Measurements from ENCODE around the gene ACVR1.
"Not testable (repeated sequence)": the region's sequence is repeated elsewhere in the genome, so short reads cannot be mapped to it uniquely, and the experiment has no call there.

Gene ACVR1

DNA sequence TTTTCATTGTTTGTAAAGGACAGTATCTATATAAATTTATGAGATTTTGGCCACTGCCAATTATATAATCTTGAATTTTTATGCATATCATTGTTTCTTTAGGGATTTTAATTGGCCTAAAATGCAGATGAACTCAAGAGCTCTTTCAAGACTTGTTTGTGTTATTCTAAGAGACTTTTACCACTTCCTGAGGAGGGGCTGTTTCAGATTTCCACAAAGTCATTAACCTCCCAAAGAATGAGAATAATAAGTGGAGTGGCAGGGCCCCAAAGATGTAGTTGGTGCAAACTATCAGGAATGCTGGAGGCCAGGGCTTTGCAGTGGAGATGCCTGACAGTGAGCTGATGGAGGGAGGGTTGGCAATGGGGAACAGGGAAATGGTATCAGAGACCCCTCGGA lies 15.5 kb upstream of the ACVR1 start:
- Histone ChIP-seq H3K27me3 (ENCODE audit: low read depth, low read length) (no peaks in the 10 kb centered on the region), H3K9me3 (ENCODE audit: control insufficient read depth in 1 of 2, low read length in 2 of 2) (no peaks in the 10 kb centered on the region), H3K36me3 (ENCODE audit: control insufficient read depth in 1 of 2, insufficient read depth in 2 of 2, low read length in 2 of 2) (no peaks in the 10 kb centered on the region), H3K4me3 (ENCODE audit: low read depth in 1 of 2, low read length in 2 of 2) (no peak overlapping the region), H3K27ac (ENCODE audit: low read length) (no peak overlapping the region), H3K4me1 (ENCODE audit: control insufficient read depth in 1 of 2, insufficient read depth in 2 of 2, low read length in 2 of 2) (no peaks in the 10 kb centered on the region)

GRCh38 chr2:157890969-157891642 lies 15.0 kb upstream of the ACVR1 start:
- Histone ChIP-seq H3K4me1 (ENCODE audit: control insufficient read depth in 1 of 2, insufficient read depth in 2 of 2, low read length in 2 of 2) (no peaks in the 10 kb centered on the region), H3K27ac (ENCODE audit: low read length) (no peak overlapping the region), H3K27me3 (ENCODE audit: low read depth, low read length) (no peaks in the 10 kb centered on the region), H3K4me3 (ENCODE audit: low read depth in 1 of 2, low read length in 2 of 2) (no peak overlapping the region), H3K9me3 (ENCODE audit: control insufficient read depth in 1 of 2, low read length in 2 of 2) (no peaks in the 10 kb centered on the region), H3K36me3 (ENCODE audit: control insufficient read depth in 1 of 2, insufficient read depth in 2 of 2, low read length in 2 of 2) (no peaks in the 10 kb centered on the region)

DNA sequence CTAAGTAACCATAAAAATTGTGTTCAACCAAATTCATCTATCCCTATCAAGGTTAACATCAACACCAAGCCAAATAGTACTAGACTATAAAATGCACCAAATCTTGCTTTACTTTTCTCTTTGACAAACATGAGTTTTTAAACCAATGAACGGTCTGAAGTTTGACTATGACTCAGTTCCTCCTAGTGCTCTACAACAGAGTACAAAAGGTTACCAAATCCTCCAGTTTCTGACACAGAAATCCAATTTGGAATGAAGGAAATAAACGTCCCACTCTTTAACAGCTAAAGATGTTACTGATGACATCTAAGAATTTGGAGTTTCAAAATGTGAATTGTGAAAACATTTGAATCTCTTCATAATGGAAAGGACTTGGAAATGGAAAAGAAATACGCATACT lies 11.8 kb upstream of the ACVR1 start:
- Histone ChIP-seq H3K27ac (ENCODE audit: low read length) (no peak overlapping the region), H3K4me1 (ENCODE audit: control insufficient read depth in 1 of 2, insufficient read depth in 2 of 2, low read length in 2 of 2) (no peaks in the 10 kb centered on the region), H3K4me3 (ENCODE audit: low read depth in 1 of 2, low read length in 2 of 2) (no peak overlapping the region), H3K27me3 (ENCODE audit: low read depth, low read length) (no peaks in the 10 kb centered on the region), H3K36me3 (ENCODE audit: control insufficient read depth in 1 of 2, insufficient read depth in 2 of 2, low read length in 2 of 2) (no peaks in the 10 kb centered on the region), H3K9me3 (ENCODE audit: control insufficient read depth in 1 of 2, low read length in 2 of 2) (no peaks in the 10 kb centered on the region)

DNA sequence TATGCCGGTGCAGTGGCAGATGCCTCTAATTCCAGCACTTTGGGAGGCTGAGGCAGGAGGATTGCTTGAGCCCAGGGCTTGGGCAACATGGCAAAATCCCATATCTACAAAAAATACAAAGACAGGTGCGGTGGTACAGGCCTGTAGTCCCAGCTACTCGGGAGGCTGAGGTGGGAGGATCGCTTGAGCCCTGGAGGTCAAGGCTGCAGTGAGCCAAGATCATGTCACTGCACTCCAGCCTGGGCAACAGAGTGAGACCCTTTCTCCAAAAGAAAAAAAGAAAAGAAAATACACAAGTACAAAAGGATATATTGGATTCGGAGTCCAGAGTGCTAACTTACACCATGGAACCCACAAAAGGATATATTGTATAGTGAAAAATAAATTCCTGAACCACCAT lies 8.4 kb upstream of the ACVR1 start:
- H3K9me3 ChIP-seq (ENCODE audit: control insufficient read depth in 1 of 2, low read length in 2 of 2); H3K27me3 ChIP-seq (ENCODE audit: low read depth, low read length); H3K4me3 ChIP-seq (ENCODE audit: low read depth in 1 of 2, low read length in 2 of 2); H3K4me1 ChIP-seq (ENCODE audit: control insufficient read depth in 1 of 2, insufficient read depth in 2 of 2, low read length in 2 of 2); H3K36me3 ChIP-seq (ENCODE audit: control insufficient read depth in 1 of 2, insufficient read depth in 2 of 2, low read length in 2 of 2); H3K27ac ChIP-seq (ENCODE audit: low read length): not testable (repeated sequence)

GRCh38 chr2:157880927-157881326 lies 4.8 kb upstream of the ACVR1 start:
- no peaks in the 10 kb centered on the region for H3K27me3 ChIP-seq (ENCODE audit: low read depth, low read length)
- no peak overlapping the region for H3K4me3 ChIP-seq (ENCODE audit: low read depth in 1 of 2, low read length in 2 of 2)
- no peaks in the 10 kb centered on the region for H3K36me3 ChIP-seq (ENCODE audit: control insufficient read depth in 1 of 2, insufficient read depth in 2 of 2, low read length in 2 of 2)
- peaks cover 0 to 7% of the 10 kb centered on the region in 2 donors for H3K4me1 ChIP-seq (ENCODE audit: control insufficient read depth in 1 of 2, insufficient read depth in 2 of 2, low read length in 2 of 2)
- H3K27ac ChIP-seq (ENCODE audit: low read length), result no peak overlapping the region
- no peaks in the 10 kb centered on the region for H3K9me3 ChIP-seq (ENCODE audit: control insufficient read depth in 1 of 2, low read length in 2 of 2)

DNA sequence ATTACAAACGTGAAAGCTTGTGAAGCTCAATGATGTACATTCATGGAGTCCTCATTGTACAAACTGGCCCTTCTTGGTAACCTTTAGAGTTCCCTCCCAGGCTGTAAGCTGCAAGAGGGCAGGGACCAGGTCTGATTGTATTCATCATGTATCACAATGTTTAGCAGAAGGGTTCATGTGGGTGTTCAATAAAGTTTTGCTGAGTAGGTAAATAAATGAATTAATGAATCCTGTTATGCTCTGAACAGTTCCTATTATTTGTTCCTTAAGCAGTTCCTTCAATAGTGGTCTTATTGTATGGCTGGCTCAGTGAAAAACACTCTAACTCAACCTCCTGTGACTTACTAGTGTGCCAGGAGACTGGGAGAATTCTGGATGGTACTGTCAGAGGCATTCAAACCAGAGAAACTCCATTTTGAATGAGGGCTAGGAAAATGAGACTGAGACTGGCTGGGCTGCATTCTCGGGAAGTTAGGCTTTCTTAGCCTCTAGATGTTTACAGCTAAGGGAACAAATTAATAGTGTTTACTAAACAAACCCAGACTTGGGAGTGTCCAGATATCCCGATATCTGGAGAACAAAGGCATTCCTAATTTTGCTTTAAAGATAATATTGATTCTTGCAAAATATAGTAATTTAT lies 1.8 kb upstream of the ACVR1 start:
- no peaks in the 10 kb centered on the region for H3K36me3 ChIP-seq (ENCODE audit: control insufficient read depth in 1 of 2, insufficient read depth in 2 of 2, low read length in 2 of 2)
- no peaks in the 10 kb centered on the region for H3K9me3 ChIP-seq (ENCODE audit: control insufficient read depth in 1 of 2, low read length in 2 of 2)
- no peak overlapping the region for H3K4me3 ChIP-seq (ENCODE audit: low read depth in 1 of 2, low read length in 2 of 2)
- H3K4me1 ChIP-seq (ENCODE audit: control insufficient read depth in 1 of 2, insufficient read depth in 2 of 2, low read length in 2 of 2), result peaks cover 4 to 31% of the 10 kb centered on the region in 2 donors
- H3K27ac ChIP-seq (ENCODE audit: low read length), result no peak overlapping the region
- no peaks in the 10 kb centered on the region for H3K27me3 ChIP-seq (ENCODE audit: low read depth, low read length)

DNA sequence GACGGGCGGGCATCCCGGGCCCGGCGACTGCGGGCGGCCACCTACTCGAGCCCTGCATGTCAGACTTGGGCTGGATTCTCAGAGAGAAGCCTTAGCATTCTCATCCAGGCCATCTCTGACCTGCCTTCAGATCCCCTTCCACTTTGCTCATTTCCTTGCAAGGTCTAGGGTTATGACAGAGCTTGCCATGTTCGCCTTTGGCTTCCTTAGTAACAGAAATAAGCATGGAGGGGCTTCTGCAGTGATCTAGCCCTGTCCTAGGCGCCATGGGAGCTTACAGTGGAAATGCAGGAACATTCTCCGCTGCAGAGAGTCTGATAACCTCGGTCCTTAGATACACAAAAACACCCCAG lies 632 bp upstream of the ACVR1 start:
- H3K9me3 ChIP-seq (ENCODE audit: control insufficient read depth in 1 of 2, low read length in 2 of 2), result no peaks in the 10 kb centered on the region
- no peaks in the 10 kb centered on the region for H3K27me3 ChIP-seq (ENCODE audit: low read depth, low read length)
- no peaks in the 10 kb centered on the region for H3K36me3 ChIP-seq (ENCODE audit: control insufficient read depth in 1 of 2, insufficient read depth in 2 of 2, low read length in 2 of 2)
- peak overlapping the region; percentile 70 to 83 for H3K4me3 ChIP-seq (ENCODE audit: low read depth in 1 of 2, low read length in 2 of 2)
- peaks cover 4 to 31% of the 10 kb centered on the region in 2 donors for H3K4me1 ChIP-seq (ENCODE audit: control insufficient read depth in 1 of 2, insufficient read depth in 2 of 2, low read length in 2 of 2)
- peak overlapping the region; percentile 72 for H3K27ac ChIP-seq (ENCODE audit: low read length)

DNA sequence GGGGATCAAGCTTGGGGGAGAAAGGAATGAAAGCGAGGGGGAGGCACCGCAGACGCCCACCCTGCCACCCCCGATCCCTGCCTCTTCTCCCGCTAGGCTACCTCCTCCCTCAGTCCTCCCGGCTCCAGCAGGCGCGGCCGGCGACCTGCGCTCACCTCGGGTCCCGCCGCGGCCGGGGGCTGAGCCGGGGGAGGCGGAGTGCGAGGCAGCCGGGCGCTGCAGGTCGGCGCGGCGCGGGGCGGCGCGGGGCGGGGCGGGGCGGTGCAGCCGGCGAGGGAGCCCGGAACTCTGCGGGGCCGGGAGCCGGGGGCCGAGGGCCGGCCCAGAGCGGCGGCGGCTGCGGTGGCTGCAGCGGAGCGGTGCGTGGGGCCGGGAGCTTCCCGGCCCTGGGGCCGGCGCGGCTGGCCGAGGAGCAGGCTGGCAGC lies 477 bp downstream of the ACVR1 start:
- no peaks in the 10 kb centered on the region for H3K27me3 ChIP-seq (ENCODE audit: low read depth, low read length)
- no peaks in the 10 kb centered on the region for H3K9me3 ChIP-seq (ENCODE audit: control insufficient read depth in 1 of 2, low read length in 2 of 2)
- H3K36me3 ChIP-seq (ENCODE audit: control insufficient read depth in 1 of 2, insufficient read depth in 2 of 2, low read length in 2 of 2), result no peaks in the 10 kb centered on the region
- H3K4me3 ChIP-seq (ENCODE audit: low read depth in 1 of 2, low read length in 2 of 2), result peak overlapping the region; percentile 74 to 82
- H3K27ac ChIP-seq (ENCODE audit: low read length), result peak overlapping the region; percentile 78
- peaks cover 4 to 31% of the 10 kb centered on the region in 2 donors for H3K4me1 ChIP-seq (ENCODE audit: control insufficient read depth in 1 of 2, insufficient read depth in 2 of 2, low read length in 2 of 2)

DNA sequence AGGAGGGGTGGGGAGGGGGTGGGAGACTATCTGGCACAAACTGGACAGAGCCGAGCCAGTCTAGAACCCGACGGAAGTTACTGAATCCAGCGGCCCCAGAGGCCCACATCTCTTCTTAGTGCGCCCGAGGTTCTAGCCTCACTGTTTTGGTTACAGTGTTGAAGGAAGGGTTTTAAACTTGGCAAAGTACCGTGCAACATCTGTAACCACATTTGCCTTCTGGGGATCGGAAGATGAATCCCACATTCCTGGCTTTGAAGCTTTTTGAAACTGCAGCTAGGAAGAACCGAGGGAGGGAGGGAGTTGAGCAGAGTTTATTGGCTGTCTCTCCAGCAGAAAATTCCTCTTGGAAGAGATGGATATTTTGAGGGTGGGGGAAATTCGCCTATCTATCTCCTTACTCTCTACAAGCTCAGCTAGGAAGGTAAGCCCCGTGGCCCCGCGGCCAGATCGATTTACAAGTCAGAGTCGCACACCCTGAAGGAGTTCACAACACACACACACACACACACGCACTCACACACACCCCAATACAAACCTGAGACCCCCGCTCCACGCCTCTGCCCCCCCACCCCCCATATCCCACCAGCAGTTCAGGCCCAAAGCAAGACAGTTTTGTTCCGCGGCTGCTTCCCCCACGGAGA lies 1.0 kb downstream of the ACVR1 start:
- H3K36me3 ChIP-seq (ENCODE audit: control insufficient read depth in 1 of 2, insufficient read depth in 2 of 2, low read length in 2 of 2), result no peaks in the 10 kb centered on the region
- no peaks in the 10 kb centered on the region for H3K9me3 ChIP-seq (ENCODE audit: control insufficient read depth in 1 of 2, low read length in 2 of 2)
- peaks cover 4 to 31% of the 10 kb centered on the region in 2 donors for H3K4me1 ChIP-seq (ENCODE audit: control insufficient read depth in 1 of 2, insufficient read depth in 2 of 2, low read length in 2 of 2)
- no peaks in the 10 kb centered on the region for H3K27me3 ChIP-seq (ENCODE audit: low read depth, low read length)
- H3K27ac ChIP-seq (ENCODE audit: low read length), result peak overlapping the region; percentile 78
- H3K4me3 ChIP-seq (ENCODE audit: low read depth in 1 of 2, low read length in 2 of 2), result peak overlapping the region; percentile 74 to 82

DNA sequence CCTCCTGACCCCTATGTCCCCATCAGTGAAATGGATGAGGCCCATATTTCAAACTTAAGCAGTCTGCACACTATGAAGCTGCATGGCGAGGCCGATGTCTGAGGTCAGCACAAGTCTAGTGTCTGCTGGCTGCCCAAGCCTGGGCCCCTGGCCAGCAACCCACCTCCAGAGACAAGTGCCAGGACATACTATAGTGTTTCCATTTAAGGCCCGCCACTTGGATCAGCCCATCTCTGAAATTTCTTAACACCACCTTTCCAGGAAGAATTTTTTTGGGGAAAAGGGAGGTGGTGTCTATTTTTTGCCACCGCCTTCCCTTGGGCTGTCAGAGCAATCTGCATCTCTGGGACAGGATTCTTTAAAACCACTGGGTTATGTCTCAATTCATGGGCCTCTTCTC lies 1.8 kb downstream of the ACVR1 start:
- Histone ChIP-seq H3K4me1 (ENCODE audit: control insufficient read depth in 1 of 2, insufficient read depth in 2 of 2, low read length in 2 of 2) (peaks cover 4 to 31% of the 10 kb centered on the region in 2 donors), H3K9me3 (ENCODE audit: control insufficient read depth in 1 of 2, low read length in 2 of 2) (no peaks in the 10 kb centered on the region), H3K36me3 (ENCODE audit: control insufficient read depth in 1 of 2, insufficient read depth in 2 of 2, low read length in 2 of 2) (no peaks in the 10 kb centered on the region), H3K4me3 (ENCODE audit: low read depth in 1 of 2, low read length in 2 of 2) (peak overlapping the region; percentile 74 to 82), H3K27me3 (ENCODE audit: low read depth, low read length) (no peaks in the 10 kb centered on the region), H3K27ac (ENCODE audit: low read length) (peak overlapping the region; percentile 78)

DNA sequence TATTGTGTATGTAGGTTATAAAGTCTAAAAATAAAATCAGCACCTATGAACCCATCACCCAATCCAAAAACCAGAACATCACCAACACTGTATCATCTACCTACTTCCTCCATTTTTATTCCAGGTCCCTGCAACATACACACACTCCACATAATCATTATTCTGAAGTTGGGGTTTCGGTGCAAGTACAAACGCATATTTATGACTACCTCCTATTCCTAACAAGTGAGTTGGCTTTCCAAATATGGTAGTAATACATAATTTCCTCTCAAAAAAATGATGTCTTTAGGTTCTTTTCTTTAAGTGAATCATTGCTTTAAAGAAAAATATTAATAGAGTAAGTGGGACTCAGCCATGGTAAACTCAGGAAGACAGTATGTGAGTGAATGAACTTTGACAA lies 3.3 kb downstream of the ACVR1 start:
- no peaks in the 10 kb centered on the region for H3K27me3 ChIP-seq (ENCODE audit: low read depth, low read length)
- no peak overlapping the region for H3K27ac ChIP-seq (ENCODE audit: low read length)
- H3K36me3 ChIP-seq (ENCODE audit: control insufficient read depth in 1 of 2, insufficient read depth in 2 of 2, low read length in 2 of 2), result no peaks in the 10 kb centered on the region
- H3K4me3 ChIP-seq (ENCODE audit: low read depth in 1 of 2, low read length in 2 of 2), result no peak overlapping the region
- H3K9me3 ChIP-seq (ENCODE audit: control insufficient read depth in 1 of 2, low read length in 2 of 2), result no peaks in the 10 kb centered on the region
- H3K4me1 ChIP-seq (ENCODE audit: control insufficient read depth in 1 of 2, insufficient read depth in 2 of 2, low read length in 2 of 2), result peaks cover 4 to 31% of the 10 kb centered on the region in 2 donors

Data from muscle layer of duodenum (tissue), 2 donors.